ENCODE measurements around the gene OR1I1.
A peak's percentile ranks its signal among the peaks of the same experiment; 100 is the strongest.

The OR1I1 gene

DNA sequence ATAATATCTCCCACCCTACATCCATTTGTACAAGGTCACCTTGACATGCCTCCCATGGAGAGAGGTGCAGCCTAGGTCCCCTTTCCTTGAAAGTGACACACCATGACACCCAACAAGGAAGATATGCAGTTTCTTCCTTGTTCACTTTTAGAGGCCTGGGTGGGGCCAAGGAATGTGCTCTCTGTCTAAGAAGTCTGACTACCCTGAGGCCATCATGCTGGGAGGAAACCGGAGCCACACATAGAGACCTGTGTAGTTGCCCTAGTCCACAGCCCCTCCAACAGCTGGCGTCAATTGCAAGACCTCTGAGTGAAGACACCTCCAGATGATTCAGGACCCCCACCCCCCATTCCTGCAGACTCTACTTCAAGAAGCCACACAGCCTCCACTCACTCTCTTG, 36.2 kb downstream of the OR1I1 start:
- Histone ChIP-seq H3K27ac (no peak overlapping the region), H3K4me3 (no peak overlapping the region)
- DNase-seq (ENCODE audit: low spot score) = no peak
- TF ChIP-seq, protein P1, sequence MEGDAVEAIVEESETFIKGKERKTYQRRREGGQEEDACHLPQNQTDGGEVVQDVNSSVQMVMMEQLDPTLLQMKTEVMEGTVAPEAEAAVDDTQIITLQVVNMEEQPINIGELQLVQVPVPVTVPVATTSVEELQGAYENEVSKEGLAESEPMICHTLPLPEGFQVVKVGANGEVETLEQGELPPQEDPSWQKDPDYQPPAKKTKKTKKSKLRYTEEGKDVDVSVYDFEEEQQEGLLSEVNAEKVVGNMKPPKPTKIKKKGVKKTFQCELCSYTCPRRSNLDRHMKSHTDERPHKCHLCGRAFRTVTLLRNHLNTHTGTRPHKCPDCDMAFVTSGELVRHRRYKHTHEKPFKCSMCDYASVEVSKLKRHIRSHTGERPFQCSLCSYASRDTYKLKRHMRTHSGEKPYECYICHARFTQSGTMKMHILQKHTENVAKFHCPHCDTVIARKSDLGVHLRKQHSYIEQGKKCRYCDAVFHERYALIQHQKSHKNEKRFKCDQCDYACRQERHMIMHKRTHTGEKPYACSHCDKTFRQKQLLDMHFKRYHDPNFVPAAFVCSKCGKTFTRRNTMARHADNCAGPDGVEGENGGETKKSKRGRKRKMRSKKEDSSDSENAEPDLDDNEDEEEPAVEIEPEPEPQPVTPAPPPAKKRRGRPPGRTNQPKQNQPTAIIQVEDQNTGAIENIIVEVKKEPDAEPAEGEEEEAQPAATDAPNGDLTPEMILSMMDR (IDR thresholded peaks at IDR 0.05) = no peak

DNA sequence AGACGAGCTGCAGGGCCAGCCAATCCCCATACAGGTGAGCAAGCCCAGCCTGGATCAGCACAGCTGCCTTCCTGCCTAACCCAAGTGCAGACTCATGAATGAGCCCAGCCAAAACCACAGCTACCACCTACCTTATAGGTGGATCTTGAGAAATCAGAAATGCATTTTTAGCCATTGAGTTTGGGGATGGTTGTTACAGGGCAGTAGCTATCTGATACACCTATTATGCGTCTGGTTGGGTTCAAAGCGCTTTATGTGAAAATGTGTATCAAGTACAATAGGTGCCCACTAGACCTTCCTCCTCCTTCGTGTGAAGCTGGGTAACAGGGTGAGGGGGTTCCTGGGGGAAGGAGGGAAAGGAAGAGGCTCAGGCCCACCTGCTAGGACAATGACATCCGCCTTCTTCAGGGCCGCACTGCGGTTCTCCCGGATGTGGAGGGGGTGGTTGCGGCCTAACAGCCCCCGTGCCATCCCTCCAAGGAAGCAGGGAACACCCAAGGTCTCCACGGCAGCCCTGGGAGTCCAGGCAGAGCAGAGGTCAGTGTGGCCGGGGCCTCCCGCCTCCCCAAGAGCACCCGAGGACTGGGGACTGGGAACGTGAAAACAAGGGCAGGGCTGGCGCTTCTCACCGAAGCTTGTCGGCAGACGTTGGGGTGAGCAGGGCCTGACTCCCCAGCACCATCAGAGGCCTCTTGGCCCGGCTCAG, 36.9 kb downstream of the OR1I1 start:
- DNase-seq (ENCODE audit: low spot score) = no peak
- Histone ChIP-seq H3K4me3 (no peak overlapping the region), H3K27ac (no peak overlapping the region)
- TF ChIP-seq, protein P1 (IDR thresholded peaks at IDR 0.05) = no peak

DNA sequence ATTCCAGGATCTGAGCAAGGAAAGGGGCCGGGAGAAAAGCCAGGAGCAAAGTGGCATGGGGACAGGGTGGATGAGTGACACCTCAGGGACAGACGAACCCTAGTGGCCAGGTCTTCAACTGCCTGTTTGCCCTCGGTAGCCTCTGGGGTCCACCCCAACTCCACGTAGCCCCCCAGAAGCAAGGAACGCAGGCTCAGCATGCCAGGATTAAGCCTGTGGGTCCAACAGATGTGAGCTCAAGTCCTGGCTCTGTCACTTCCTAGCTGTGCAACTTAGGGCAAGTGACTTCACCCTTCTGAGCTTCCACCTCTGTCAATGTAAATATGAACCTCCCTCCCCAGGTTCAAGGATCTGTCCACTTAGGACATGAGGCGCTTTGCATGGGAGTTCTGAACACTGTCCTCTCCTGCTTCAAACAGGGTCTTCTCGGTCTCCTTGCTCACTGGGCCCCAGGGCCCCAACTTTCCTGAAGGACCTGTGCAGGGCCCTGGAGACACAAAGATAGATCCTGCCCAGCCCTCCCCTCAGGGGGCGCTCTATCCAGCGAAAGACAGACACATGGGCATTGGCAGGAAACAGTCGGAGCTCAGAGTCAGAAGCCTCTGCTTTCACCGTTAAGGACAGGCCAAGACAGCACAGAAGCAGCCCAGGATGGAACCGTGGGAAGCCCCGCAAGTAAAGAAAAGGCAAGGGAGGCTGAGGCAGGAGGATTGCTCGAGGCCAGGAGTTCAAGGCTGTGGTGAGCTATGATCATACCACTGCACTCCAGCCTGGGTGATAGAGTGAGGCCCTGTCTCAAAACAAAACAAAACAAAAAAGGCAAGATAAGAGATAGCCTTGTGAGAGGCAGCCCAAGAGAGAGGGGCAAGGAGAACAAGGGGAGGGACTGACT, 38.4 kb downstream of the OR1I1 start:
- DNase-seq (ENCODE audit: low spot score) = no peak
- Histone ChIP-seq H3K27ac (no peak overlapping the region), H3K4me3 (no peak overlapping the region)
- TF ChIP-seq, protein P1 (IDR thresholded peaks at IDR 0.05) = no peak

DNA sequence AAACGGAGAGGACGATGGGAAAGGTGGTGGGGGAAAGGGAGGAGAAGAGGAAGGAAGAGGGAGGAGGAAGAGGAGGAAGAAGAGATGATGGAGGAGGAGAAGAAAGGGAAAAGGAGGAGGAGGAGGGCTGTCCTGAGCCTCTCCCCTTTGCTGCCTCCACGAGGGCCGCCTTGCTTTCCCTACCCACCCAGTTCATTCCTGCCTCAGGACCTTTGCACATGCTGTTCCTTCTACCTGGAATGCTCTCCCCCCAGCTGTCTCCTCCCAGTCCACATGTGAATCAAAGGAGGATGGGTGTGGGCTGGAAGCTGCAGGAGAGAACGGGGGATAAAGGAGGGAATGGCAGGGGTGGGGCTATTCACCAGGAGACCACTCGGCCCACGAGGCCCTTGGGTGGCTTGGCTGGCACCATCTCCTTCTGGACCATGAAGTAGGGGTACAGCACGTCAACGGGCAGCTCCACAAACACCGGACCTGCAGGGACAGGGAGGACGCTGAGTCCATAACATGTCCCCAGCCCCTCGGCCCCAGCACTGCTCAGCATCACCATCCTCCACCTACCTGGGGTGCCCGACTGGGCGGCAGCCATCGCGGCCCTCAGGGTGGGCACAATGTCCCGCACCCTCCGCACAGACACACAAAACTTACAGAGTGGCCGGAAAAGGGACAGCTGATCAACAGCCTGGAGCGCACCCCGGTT, 40.5 kb downstream of the OR1I1 start:
- Histone ChIP-seq H3K4me3 (no peak overlapping the region), H3K27ac (no peak overlapping the region)
- TF ChIP-seq, protein P1 (IDR thresholded peaks at IDR 0.05) = no peak
- DNase-seq (ENCODE audit: low spot score) = no peak

DNA sequence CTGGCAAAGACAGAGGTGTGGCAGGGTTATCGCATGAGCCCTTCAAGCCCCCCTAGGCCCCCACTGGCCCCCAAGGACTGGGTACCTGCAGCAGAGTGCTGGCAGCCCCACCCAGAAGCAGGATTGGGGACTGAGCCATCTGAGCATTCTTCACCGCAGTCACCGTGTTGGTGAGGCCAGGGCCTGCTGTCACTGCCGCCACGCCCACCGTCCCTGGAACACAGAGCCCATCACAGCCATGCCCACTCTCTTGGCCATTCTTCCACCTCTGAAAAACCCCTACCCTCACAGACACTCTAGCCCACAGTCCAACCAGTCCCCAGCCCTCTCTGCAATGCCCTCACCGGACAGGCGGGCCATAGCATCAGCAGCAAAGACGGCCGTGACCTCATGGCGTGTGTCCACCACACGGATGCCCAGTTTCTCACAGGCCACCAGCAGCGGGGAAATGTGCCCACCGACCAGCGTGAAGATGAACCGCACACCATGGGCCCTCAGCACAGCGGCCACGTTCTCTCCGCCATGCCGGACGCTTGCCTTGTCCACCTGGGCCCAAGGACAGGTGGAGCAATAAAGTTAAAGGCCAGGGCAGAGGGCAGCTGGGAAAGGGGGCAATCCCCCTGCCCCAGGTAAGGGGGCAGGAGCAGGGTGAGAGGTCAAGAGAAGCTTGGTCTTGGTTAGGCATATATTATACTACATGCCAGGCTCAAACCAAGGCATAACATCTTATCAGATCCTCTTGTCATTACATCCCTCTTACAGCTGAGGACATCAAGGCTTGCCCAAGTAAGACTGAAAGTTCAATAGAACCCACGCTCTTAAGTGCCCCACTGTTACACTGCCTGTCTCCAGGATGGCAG, 41.2 kb downstream of the OR1I1 start:
- Histone ChIP-seq H3K27ac (peak overlapping the region; percentile 93 to 96), H3K4me3 (no peak overlapping the region)
- TF ChIP-seq, protein P1 (IDR thresholded peaks at IDR 0.05) = no peak
- no peak for DNase-seq (ENCODE audit: low spot score)

DNA sequence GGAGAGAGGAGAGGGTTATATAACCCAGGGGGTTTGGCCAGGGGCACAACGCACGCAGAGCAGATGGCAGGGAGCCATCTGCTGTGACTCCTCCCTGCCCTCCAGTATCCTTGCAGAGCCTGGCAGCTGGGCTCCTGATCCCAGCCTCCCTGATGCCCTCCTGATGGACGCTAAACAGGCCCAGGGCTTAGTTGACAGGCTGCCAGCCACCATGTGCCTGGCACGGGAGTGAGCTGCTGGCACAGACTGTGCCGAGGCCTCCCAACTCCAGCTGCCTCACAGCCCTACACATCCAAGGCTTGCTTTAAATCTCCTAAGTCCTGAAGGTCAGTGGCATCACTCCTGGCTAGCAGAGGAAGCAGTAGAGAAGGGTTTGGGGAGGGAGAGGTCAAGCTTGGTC, 41.9 kb downstream of the OR1I1 start:
- TF ChIP-seq, protein P1 (IDR thresholded peaks at IDR 0.05) = no peak
- H3K4me3 ChIP-seq = peak overlapping the region; percentile 90
- H3K27ac ChIP-seq = peak overlapping the region; percentile 93 to 96
- DNase-seq (ENCODE audit: low spot score) = peak; percentile 81

All from coronary artery (tissue), 2 donors.